ENCODE measurements around the gene CRYZ. TPM values are rescaled to one million over a fixed set of nuclear protein-coding genes. Genes with fewer than 3 reads are reported as not detected.

Gene CRYZ, protein sequence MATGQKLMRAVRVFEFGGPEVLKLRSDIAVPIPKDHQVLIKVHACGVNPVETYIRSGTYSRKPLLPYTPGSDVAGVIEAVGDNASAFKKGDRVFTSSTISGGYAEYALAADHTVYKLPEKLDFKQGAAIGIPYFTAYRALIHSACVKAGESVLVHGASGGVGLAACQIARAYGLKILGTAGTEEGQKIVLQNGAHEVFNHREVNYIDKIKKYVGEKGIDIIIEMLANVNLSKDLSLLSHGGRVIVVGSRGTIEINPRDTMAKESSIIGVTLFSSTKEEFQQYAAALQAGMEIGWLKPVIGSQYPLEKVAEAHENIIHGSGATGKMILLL
- total RNA-seq (10 to 100 TPM; 23.0 to 54.1 (median 42.7) TPM), polyA plus RNA-seq (10 to 100 TPM; 12.7 to 27.0 TPM)
- long read RNA-seq, donor 1, transcript CRYZ-205 (10 exons, 2,301 nt) = minor isoform, 5 of 54 reads
- long read RNA-seq, donor 1, transcript CRYZ-201 (9 exons, 1,888 nt) = major isoform, 43 of 54 reads
- long read RNA-seq, donor 1, partial matches to known transcripts = 3 of 54 reads
- long read RNA-seq, donor 1, other reads (novel, unspliced or antisense) = 3 of 54 reads
- long read RNA-seq, donor 2, transcript CRYZ-201 (9 exons, 1,888 nt) = major isoform, 117 of 130 reads
- long read RNA-seq, donor 2, partial matches to known transcripts = 2 of 130 reads
- long read RNA-seq, donor 2, other reads (novel, unspliced or antisense) = 6 of 130 reads
- long read RNA-seq, donor 3, transcript CRYZ-201 (9 exons, 1,888 nt) = major isoform, 15 of 27 reads
- long read RNA-seq, donor 3, partial matches to known transcripts = 1 of 27 reads
- long read RNA-seq, donor 3, other reads (novel, unspliced or antisense) = 6 of 27 reads

DNA sequence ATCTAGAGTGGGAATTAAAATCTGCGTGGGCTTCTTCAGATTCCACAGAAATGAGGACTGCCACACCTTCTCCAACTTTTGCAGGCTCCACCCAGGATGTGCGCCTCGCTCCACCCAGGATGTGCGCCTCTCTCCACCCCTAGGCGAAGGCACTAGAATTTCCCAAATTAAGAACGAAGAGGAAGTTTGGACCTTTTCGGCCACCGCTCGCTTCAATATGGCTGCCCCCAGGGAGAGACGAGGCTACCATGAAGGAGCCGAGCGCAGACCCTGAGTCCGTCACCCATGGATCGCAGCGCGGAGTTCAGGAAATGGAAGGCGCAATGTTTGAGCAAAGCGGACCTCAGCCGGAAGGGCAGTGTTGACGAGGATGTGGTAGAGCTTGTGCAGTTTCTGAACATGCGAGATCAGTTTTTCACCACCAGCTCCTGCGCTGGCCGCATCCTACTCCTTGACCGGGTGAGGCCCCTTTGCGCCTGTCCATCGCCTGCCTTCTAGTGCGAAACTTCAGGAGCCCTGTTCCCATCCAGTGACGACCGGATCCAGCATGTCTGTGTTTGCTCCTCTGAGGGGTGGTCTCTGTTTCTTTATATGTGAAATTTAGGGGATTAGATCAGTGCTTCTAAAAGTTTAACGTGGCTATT is at the start of gene CRYZ, which contains the start of gene TYW3:
TSS of gene CRYZ (minus strand) at position 91 of the 644 bp plus-strand sequence. CDS start 8,229 bp downstream, outside the sequence.
TSS of gene TYW3 (plus strand) at position 193 of the 644 bp plus-strand sequence. CDS start at position 286, 93 bp downstream.
- H3K4me1 ChIP-seq = peaks cover 0 to 50% (median 17%) of the 10 kb centered on the region in 12 donors
- H3K27me3 ChIP-seq = no peaks in the 10 kb centered on the region
- peak in 1 of 2 donors; percentile 49 for TF ChIP-seq POLR2A (IDR thresholded peaks at IDR 0.05)
- TF ChIP-seq, protein P1, sequence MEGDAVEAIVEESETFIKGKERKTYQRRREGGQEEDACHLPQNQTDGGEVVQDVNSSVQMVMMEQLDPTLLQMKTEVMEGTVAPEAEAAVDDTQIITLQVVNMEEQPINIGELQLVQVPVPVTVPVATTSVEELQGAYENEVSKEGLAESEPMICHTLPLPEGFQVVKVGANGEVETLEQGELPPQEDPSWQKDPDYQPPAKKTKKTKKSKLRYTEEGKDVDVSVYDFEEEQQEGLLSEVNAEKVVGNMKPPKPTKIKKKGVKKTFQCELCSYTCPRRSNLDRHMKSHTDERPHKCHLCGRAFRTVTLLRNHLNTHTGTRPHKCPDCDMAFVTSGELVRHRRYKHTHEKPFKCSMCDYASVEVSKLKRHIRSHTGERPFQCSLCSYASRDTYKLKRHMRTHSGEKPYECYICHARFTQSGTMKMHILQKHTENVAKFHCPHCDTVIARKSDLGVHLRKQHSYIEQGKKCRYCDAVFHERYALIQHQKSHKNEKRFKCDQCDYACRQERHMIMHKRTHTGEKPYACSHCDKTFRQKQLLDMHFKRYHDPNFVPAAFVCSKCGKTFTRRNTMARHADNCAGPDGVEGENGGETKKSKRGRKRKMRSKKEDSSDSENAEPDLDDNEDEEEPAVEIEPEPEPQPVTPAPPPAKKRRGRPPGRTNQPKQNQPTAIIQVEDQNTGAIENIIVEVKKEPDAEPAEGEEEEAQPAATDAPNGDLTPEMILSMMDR (IDR thresholded peaks at IDR 0.05) = peak in 2 of 12 donors; percentile 5 to 11
- peak; percentile 91 to 96 (median 92) for DNase-seq
- peak within 1 kb of the TSS; percentile 75 to 95 (median 89) for H3K27ac ChIP-seq
- peak; percentile 97 to 99 (median 98) for ATAC-seq
- WGBS, 4 donors = 0 to 3% (median 1%) methylated on average over 29 to 30 of the region's 30 CpGs
- peaks cover 0 to 24% (median 17%) of the 10 kb centered on the region in 9 donors for H3K36me3 ChIP-seq
- H3K9me3 ChIP-seq = no peaks in the 10 kb centered on the region
- intact Hi-C loops (cut with DNase I) = no loop called here
- H3K4me3 ChIP-seq = peak within 1 kb of the TSS; percentile 64 to 93 (median 80)

DNA sequence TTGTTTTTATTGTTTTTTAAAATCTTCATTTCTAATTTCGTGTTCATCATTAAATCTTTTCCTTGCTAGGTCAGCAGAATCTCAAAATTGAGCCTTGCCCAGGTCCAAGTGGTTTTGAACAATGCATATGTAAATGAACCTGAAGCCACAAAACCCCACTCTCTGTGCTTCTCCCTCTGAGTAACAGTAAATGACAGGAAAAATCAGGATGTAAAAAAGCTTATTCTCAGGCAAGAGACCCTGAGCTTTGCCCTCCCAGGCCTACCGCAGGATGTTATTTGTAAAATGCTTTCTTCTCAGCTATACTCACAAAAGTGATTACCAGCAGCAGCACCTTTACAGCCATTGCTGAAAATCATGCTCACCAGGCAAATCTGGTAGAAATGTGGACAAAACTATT is 47.7 kb upstream of the CRYZ start:
- H3K4me1 ChIP-seq = no peaks in the 10 kb centered on the region
- no peak overlapping the region for H3K27ac ChIP-seq
- intact Hi-C loops (cut with DNase I) = no loop called here
- H3K9me3 ChIP-seq = no peaks in the 10 kb centered on the region
- 46 to 57% (median 56%) methylated on average over 2 of the region's 2 CpGs for WGBS, 4 donors
- peaks cover 0 to 9% (median 0%) of the 10 kb centered on the region in 9 donors for H3K27me3 ChIP-seq
- DNase-seq (no peak), ATAC-seq (no peak)
- H3K36me3 ChIP-seq = no peaks in the 10 kb centered on the region
- no peak overlapping the region for H3K4me3 ChIP-seq
- TF ChIP-seq, protein P1 (IDR thresholded peaks at IDR 0.05) = no peak
- no peak for TF ChIP-seq POLR2A (IDR thresholded peaks at IDR 0.05)

DNA sequence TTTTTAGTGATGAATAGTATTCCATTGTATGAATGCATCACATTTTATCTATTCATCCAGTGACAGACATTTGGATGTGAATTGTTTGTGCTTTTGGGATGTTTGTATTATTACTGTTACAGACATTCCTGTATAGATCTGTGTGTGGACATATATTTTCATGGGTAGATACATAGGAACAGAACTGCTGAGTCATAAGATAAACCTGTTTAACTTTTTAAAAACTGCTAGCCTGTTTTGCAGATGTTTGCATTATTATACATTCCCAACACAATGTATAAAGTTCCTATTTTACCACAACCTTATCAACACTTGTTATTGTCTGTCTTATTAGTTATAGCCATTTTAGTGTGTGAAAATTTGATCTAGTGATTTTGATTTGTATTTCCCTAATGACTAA is 46.9 kb upstream of the CRYZ start:
- peaks cover 0 to 11% (median 0%) of the 10 kb centered on the region in 9 donors for H3K27me3 ChIP-seq

More for the DNA sequence above, 46.9 kb upstream of the CRYZ start:
- DNase-seq (no peak), ATAC-seq (no peak)
- no peaks in the 10 kb centered on the region for H3K4me1 ChIP-seq
- intact Hi-C loops (cut with DNase I) = no loop called here
- no peak overlapping the region for H3K27ac ChIP-seq
- no peak for TF ChIP-seq POLR2A (IDR thresholded peaks at IDR 0.05)
- TF ChIP-seq, protein P1 (IDR thresholded peaks at IDR 0.05) = no peak
- no peaks in the 10 kb centered on the region for H3K36me3 ChIP-seq
- H3K4me3 ChIP-seq = no peak overlapping the region
- no peaks in the 10 kb centered on the region for H3K9me3 ChIP-seq
